SH-SY5Y (cell line): ENCODE data around the gene MAPK8IP2.

Experiments used
- GATA2 ChIP-seq: IDR thresholded peaks from 2 replicates; pipeline ENCODE4 v1.6.1; 2011; ENCODE audit warnings: mild to moderate bottlenecking, low read depth, low read length
- GATA3 ChIP-seq: IDR thresholded peaks from 2 replicates; pipeline ENCODE4 v1.6.1; 2011; ENCODE audit warnings: low read depth, mild to moderate bottlenecking, low read length, moderate library complexity

DNA sequence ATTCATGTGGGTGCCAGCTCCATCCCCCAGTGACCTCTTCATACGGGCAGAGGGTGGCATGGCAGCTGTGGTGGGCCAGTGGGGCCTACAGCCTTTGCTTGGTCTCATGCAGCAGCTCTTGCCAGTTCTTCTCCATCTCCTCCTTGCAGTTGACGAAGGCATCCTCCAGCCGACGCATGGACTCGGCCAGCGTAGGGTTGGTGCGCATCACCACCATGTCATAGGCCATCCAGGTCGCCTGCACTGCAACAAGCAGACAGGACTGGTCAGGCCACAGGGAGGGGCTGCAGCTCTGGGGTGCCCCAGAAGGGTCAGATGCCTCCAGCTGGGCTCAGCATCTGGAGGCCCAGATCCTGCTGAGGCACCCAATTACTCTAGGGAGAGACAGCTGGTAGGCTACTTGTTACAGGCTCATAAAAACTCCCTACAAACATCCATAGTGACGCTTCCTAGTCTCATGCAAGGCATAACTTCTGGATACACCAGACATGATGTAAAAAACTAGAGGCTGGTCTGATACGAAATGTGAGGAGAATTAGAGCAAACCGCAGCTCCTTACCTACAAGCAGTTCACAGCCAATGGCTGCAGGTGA lies 49.3 kb upstream of the MAPK8IP2 start:
- TF ChIP-seq GATA3 (no peak), GATA2 (no peak)
